Prostate gland (tissue), 2 donors: ENCODE data around the gene MRFAP1.

ENCODE experiments used
- CTCF ChIP-seq, 4 experiments: fragments of 200-600 bp in 2 of 4; fragments of 450-650 bp in 2 of 4; sonication (generic) in 2 of 4; IDR thresholded peaks; 1 replicate in 3 of 4; 2 replicates in 1 of 4; pipeline ENCODE4 v1.5.1; 2016 to 2019; ENCODE audit warnings: antibody characterized with exemption in 4 of 4, mild to moderate bottlenecking in 2 of 4, moderate library complexity in 2 of 4
- POLR2A ChIP-seq: fragments of 450-650 bp; IDR thresholded peaks from one replicate; pipeline ENCODE4 v1.6.1; 2016; ENCODE audit warnings: antibody characterized with exemption, mild to moderate bottlenecking

GRCh38 chr4:6641164-6641970 is 882 bp downstream of the MRFAP1 start:
- TF ChIP-seq CTCF (IDR thresholded peaks at IDR 0.05): no peak
- no peak for TF ChIP-seq POLR2A
